22Rv1 (cell line): ENCODE data around the gene SHC1.
A peak's percentile ranks its signal among the peaks of the same experiment; 100 is the strongest.

Experiments
- H3K27ac ChIP-seq: fragments of 450-650 bp; 2 replicates; pipeline ENCODE4 v1.5.1; 2017
- ZFX ChIP-seq: fragments of 450-650 bp; IDR thresholded peaks from 2 replicates; pipeline ENCODE4 v1.6.1; 2017; ENCODE audit warnings: antibody characterized with exemption, borderline replicate concordance
- TF ChIP-seq, protein P1 (sequence below): fragments of 450-650 bp; IDR thresholded peaks from 2 replicates; pipeline ENCODE4 v1.5.1; 2017; ENCODE audit warnings: mild to moderate bottlenecking

The SHC1 gene

DNA sequence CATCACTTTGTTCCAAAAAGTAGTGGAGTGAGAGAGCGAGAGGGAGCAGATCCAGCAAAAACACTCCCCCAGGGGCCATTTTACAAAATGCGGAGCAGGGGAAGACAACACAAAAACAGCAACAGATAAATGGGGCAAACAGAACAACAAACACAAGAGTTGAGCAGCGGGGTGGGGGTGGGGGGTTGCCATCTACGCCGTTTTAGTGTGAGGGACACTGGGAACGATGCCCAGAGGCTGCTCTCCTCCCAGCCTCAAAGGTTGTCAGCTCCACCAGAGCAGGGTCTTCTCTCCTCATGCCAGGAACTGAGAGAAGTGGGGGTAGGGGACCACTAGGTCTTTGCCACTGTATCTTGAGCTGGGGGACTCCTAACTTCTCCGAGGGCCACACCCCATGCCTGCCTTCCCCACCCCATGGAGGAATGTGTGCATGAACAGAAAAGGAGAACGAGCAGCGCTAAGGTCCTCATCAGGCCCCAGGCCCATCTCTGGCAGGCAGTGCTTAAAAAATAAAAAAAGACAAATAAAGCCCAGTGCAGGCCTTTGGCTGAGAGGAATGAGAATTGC is 13.4 kb downstream of the SHC1 start:
- H3K27ac ChIP-seq = peak overlapping the region; percentile 59
- no peak for TF ChIP-seq ZFX
- TF ChIP-seq, protein P1, sequence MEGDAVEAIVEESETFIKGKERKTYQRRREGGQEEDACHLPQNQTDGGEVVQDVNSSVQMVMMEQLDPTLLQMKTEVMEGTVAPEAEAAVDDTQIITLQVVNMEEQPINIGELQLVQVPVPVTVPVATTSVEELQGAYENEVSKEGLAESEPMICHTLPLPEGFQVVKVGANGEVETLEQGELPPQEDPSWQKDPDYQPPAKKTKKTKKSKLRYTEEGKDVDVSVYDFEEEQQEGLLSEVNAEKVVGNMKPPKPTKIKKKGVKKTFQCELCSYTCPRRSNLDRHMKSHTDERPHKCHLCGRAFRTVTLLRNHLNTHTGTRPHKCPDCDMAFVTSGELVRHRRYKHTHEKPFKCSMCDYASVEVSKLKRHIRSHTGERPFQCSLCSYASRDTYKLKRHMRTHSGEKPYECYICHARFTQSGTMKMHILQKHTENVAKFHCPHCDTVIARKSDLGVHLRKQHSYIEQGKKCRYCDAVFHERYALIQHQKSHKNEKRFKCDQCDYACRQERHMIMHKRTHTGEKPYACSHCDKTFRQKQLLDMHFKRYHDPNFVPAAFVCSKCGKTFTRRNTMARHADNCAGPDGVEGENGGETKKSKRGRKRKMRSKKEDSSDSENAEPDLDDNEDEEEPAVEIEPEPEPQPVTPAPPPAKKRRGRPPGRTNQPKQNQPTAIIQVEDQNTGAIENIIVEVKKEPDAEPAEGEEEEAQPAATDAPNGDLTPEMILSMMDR = no peak

DNA sequence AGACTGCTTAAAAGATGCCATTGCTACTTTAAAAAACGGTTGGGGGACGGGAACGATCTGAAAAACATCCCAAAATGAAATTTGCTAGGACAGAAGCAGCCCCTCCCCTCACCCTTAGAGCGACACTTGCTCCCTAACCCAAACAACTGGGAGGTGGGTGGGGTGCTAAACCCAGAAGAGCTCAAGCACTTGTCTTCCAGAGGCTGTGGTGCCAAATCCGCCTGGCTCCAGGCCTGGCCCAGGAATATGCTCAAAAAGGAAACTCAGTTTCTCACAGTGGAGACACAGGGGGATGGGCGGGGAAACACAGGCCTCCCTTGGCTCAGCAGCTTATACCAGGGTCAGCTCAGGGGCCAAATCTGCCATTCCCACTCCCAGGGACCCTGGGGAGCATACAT is 14.0 kb downstream of the SHC1 start:
- TF ChIP-seq ZFX = no peak
- TF ChIP-seq, protein P1 = no peak
- peak overlapping the region; percentile 59 for H3K27ac ChIP-seq

DNA sequence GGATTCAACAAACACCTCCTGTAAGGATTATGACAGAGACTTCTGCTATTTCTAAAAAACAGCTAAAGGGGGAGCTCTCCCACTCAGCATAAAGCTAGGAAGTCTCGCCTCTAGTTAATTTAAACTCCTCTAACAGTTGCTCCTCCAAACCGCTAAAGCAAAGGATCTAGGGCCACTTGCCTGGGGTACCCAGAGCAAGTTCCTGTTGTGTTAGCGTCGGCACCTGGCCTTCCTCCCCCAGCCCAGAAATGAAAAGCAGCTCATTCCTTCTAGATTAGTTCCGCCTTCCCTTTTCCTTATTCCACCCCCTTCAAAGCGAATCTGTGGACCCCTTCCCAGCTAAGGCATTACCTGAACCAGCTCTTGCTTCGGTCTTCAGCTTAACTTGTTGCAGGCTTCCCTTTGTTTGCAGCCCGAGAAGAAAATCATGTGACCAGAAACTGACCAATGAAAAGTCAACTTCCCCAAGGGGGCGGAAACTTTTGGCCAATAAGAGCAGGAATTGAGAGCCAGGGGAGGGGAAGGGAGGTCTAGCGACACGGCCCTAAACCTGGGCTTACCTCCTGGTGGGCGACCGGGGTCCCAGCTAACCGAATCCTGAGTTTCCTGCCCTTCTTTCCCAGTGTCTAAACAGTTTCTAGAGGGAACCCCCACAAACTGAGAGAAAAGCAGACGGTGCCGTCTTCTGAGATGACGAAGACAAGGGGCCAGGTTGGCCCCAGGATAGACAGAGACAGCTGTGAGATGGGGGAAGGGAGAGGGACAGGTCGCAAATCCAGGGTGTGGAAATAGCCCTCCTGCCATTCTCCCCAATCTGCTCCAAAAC is 14.6 kb downstream of the SHC1 start, which contains the start of gene PBXIP1:
TSS of gene PBXIP1 (minus strand) at position 382 of the 826 bp plus-strand sequence. CDS start 2,378 bp downstream, outside the sequence.
- no peak for TF ChIP-seq ZFX
- TF ChIP-seq, protein P1 = peak; percentile 27
- H3K27ac ChIP-seq = peak within 1 kb of the TSS; percentile 59

DNA sequence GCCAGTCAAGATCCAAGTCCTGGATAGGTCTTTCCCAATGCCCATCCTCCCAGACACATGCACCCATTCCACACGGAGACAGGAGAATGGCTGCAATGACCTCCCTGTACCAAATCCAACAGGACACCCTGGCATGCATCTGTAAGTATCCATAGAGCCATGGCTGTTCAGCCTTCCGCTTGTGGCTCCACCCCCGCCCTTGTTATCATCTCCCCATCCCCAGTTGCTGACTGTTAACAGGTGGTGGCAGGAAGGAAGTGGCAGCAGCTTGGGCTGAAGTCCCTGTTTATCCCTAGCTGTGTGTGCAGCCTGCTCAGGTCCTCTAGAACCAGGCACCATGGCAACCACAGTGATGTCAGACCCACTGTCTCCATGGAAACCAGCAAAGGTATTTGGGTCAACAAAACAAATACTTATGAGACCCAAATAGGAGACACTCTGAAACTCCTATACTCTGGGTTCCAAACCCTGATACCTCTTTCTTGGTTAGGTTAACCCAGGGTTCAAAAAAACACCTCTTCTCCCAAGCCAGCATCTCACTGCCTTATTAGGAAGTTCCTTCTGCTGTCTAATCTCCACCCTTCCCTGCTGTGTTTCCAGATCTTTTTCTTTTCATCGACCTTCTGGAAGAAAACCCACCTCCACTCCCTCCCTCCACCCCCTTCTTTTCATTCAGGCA is 15.4 kb downstream of the SHC1 start:
- H3K27ac ChIP-seq = peak overlapping the region; percentile 59
- TF ChIP-seq ZFX = no peak
- TF ChIP-seq, protein P1 = no peak

DNA sequence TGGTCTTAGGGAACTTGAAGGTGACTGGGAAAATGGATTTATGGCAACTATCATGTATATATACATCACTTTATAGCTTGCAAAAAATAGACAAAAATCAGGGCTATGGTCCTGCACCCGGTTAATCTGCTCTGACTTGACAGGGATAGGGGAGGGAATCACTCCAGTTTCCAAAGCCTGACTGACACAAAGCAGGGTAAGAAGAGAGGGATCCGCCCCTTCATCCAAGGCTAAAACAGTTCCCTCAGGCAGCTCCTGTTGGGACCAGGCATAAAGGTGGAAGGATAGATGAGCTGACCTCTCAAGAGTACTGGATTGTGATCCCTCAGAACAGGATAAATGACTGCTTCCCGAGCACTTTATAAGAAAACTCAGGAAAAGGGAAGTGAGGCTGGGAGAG is 16.0 kb downstream of the SHC1 start:
- TF ChIP-seq, protein P1 = no peak
- no peak for TF ChIP-seq ZFX
- no peak overlapping the region for H3K27ac ChIP-seq

DNA sequence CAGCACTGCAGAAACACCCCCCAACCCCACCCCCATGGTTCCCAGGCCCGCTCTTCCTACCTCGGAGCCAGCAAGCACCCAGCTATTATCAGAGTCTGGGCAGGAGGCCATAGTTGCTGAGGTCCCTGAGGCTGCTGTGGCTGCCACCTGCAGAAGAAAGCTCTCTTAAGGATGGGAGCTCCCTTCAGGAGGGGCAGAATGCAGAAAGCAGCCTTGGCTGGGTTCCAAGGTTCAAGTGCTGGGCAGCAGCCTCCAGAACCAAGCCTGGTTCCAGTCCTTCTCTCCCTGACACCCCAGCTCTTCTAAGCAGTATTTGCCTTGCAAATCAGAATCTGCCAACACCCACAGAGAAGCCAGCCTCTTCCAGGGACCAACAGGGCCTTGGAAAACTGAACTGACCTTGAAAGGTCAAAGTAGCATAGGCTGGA is 16.9 kb downstream of the SHC1 start:
- no peak for TF ChIP-seq ZFX
- TF ChIP-seq, protein P1 = no peak
- H3K27ac ChIP-seq = no peak overlapping the region

DNA sequence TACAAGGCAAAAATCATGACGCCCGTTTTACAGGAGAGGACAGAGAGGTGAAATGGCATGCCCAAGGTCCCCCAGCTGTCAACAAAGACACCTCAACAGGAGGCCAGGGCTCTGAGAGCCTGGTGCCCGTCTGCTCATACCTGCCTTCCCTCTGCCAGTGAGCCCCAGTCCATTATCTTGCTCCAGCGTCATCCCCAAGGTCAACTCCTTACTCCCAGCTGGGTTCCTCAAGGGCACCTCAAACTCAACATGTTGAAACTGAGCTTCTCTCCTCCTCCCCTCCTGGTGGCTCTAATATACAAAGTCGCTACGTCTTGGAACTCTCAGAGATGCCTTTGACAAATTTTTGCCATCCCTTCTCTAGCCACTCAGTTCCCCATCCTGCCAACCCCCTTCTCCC is 17.9 kb downstream of the SHC1 start:
- TF ChIP-seq, protein P1 = no peak
- TF ChIP-seq ZFX = no peak
- no peak overlapping the region for H3K27ac ChIP-seq
